DMS79 treated with DMSO at 0.1 percent for 48 hours (cell line): ENCODE measurements around the gene TXNRD1.
"Not testable (repeated sequence)": the region's sequence is repeated elsewhere in the genome, so short reads cannot be mapped to it uniquely, and the experiment has no call there.

Source experiments
- DNase-seq: peaks from one replicate; lab custom pipeline; 2025; lab: John Stamatoyannopoulos, UW

TXNRD1 gene

GRCh38 chr12:104197264-104197663, 18.3 kb upstream of the TXNRD1 start:
- DNase-seq: no peak

GRCh38 chr12:104199964-104200363, 15.6 kb upstream of the TXNRD1 start:
- DNase-seq: no peak

GRCh38 chr12:104201238-104202001, 14.2 kb upstream of the TXNRD1 start:
- peak; percentile 51 for DNase-seq

GRCh38 chr12:104204690-104205480, 10.7 kb upstream of the TXNRD1 start:
- no peak for DNase-seq

- no peak for DNase-seq
Measured at GRCh38 chr12:104207416-104208205, 8.0 kb upstream of the TXNRD1 start.

- no peak for DNase-seq
Measured at GRCh38 chr12:104212516-104212915, 3.1 kb upstream of the TXNRD1 start.

- DNase-seq: no peak
Measured at GRCh38 chr12:104213952-104214351, 1.6 kb upstream of the TXNRD1 start.

- DNase-seq: no peak
Measured at GRCh38 chr12:104216521-104216924, 944 bp downstream of the TXNRD1 start.

GRCh38 chr12:104218506-104218905, 2.9 kb downstream of the TXNRD1 start:
- DNase-seq: not testable (repeated sequence)

GRCh38 chr12:104218935-104219334, 3.4 kb downstream of the TXNRD1 start:
- DNase-seq: no peak

GRCh38 chr12:104219361-104219892, 3.8 kb downstream of the TXNRD1 start:
- DNase-seq: peak; percentile 97

GRCh38 chr12:104219908-104220404, 4.4 kb downstream of the TXNRD1 start:
- peak; percentile 84 for DNase-seq

GRCh38 chr12:104220931-104221330, 5.4 kb downstream of the TXNRD1 start:
- no peak for DNase-seq

GRCh38 chr12:104222976-104223375, 7.4 kb downstream of the TXNRD1 start:
- DNase-seq: no peak

GRCh38 chr12:104223712-104224111, 8.1 kb downstream of the TXNRD1 start:
- no peak for DNase-seq

GRCh38 chr12:104226672-104227071, 11.1 kb downstream of the TXNRD1 start:
- no peak for DNase-seq

GRCh38 chr12:104230304-104231095, 14.9 kb downstream of the TXNRD1 start:
- DNase-seq: no peak

- DNase-seq: no peak
Measured at GRCh38 chr12:104232609-104233280, 17.2 kb downstream of the TXNRD1 start.

GRCh38 chr12:104234926-104235499, 19.4 kb downstream of the TXNRD1 start:
- no peak for DNase-seq

- DNase-seq: no peak
Measured at GRCh38 chr12:104237930-104238329, 22.4 kb downstream of the TXNRD1 start.
